Measurements from ENCODE around the gene STN1.
"Not testable (repeated sequence)": the region's sequence is repeated elsewhere in the genome, so short reads cannot be mapped to it uniquely, and the experiment has no call there.

STN1 gene

GRCh38 chr10:103849212-103849877, 68.6 kb downstream of the STN1 start:
- in situ Hi-C loops (cut with MboI; ENCODE audit: low sequenced_read_pairs): no loop called here

- in situ Hi-C loops (cut with MboI; ENCODE audit: low sequenced_read_pairs): no loop called here
Measured at GRCh38 chr10:103847909-103848468, 70.0 kb downstream of the STN1 start.

- in situ Hi-C loops (cut with MboI; ENCODE audit: low sequenced_read_pairs): no loop called here
Measured at GRCh38 chr10:103847346-103847745, 70.6 kb downstream of the STN1 start.

- in situ Hi-C loops (cut with MboI; ENCODE audit: low sequenced_read_pairs): no loop called here
Measured at GRCh38 chr10:103845972-103846371, 72.0 kb downstream of the STN1 start.

GRCh38 chr10:103845346-103845745, 72.6 kb downstream of the STN1 start:
- in situ Hi-C loops (cut with MboI; ENCODE audit: low sequenced_read_pairs): not testable (repeated sequence)

GRCh38 chr10:103843854-103844570, 74.0 kb downstream of the STN1 start:
- in situ Hi-C loops (cut with MboI; ENCODE audit: low sequenced_read_pairs): no loop called here

GRCh38 chr10:103843045-103843444, 74.9 kb downstream of the STN1 start:
- in situ Hi-C loops (cut with MboI; ENCODE audit: low sequenced_read_pairs): no loop called here

- in situ Hi-C loops (cut with MboI; ENCODE audit: low sequenced_read_pairs): no loop called here
Measured at GRCh38 chr10:103842605-103843004, 75.4 kb downstream of the STN1 start.

- in situ Hi-C loops (cut with MboI; ENCODE audit: low sequenced_read_pairs): no loop called here
Measured at GRCh38 chr10:103841519-103841918, 76.5 kb downstream of the STN1 start.

- in situ Hi-C loops (cut with MboI; ENCODE audit: low sequenced_read_pairs): no loop called here
Measured at GRCh38 chr10:103840740-103841070, 77.3 kb downstream of the STN1 start.

- in situ Hi-C loops (cut with MboI; ENCODE audit: low sequenced_read_pairs): no loop called here
Measured at GRCh38 chr10:103839872-103840739, 77.9 kb downstream of the STN1 start.

- in situ Hi-C loops (cut with MboI; ENCODE audit: low sequenced_read_pairs): no loop called here
Measured at GRCh38 chr10:103839519-103839871, 78.5 kb downstream of the STN1 start.

GRCh38 chr10:103838862-103839518, 79.0 kb downstream of the STN1 start:
- in situ Hi-C loops (cut with MboI; ENCODE audit: low sequenced_read_pairs): no loop called here

GRCh38 chr10:103838070-103838395, 80.0 kb downstream of the STN1 start:
- in situ Hi-C loops (cut with MboI; ENCODE audit: low sequenced_read_pairs): no loop called here

GRCh38 chr10:103837370-103838069, 80.5 kb downstream of the STN1 start:
- in situ Hi-C loops (cut with MboI; ENCODE audit: low sequenced_read_pairs): no loop called here

- in situ Hi-C loops (cut with MboI; ENCODE audit: low sequenced_read_pairs): no loop called here
Measured at GRCh38 chr10:103836861-103837260, 81.1 kb downstream of the STN1 start.

GRCh38 chr10:103836273-103836672, 81.7 kb downstream of the STN1 start:
- in situ Hi-C loops (cut with MboI; ENCODE audit: low sequenced_read_pairs): no loop called here

- in situ Hi-C loops (cut with MboI; ENCODE audit: low sequenced_read_pairs): no loop called here
Measured at GRCh38 chr10:103835096-103836050, 82.6 kb downstream of the STN1 start.

- in situ Hi-C loops (cut with MboI; ENCODE audit: low sequenced_read_pairs): no loop called here
Measured at GRCh38 chr10:103834436-103835095, 83.4 kb downstream of the STN1 start.

Measured in HL-60/S4 (cell line).